Upper lobe of right lung (tissue), 1 donor: Measurements from ENCODE around the gene KLF3. TPM values are rescaled to one million over a fixed set of nuclear protein-coding genes. Genes with fewer than 3 reads are reported as not detected.
A peak's percentile ranks its signal among the peaks of the same experiment; 100 is the strongest.

Experiments used
- ATAC-seq: fragments of 200-7000 bp; cut with Tn5 transposase; one replicate; pipeline ENCODE4 v1.9.1; 2020; ENCODE audit warnings: mild to moderate bottlenecking, moderate library complexity
- DNase-seq: peaks from one replicate; pipeline ENCODE4 v3.0.0-alpha.2; 2020
- H3K27ac ChIP-seq: fragments of 200-600 bp; one replicate; pipeline ENCODE4 v1.8.0; 2022
- H3K27me3 ChIP-seq: fragments of 200-600 bp; one replicate; pipeline ENCODE4 v1.8.0; 2022; ENCODE audit warnings: mild to moderate bottlenecking
- H3K36me3 ChIP-seq: fragments of 200-600 bp; one replicate; pipeline ENCODE4 v1.8.0; 2022
- H3K4me1 ChIP-seq: fragments of 200-600 bp; one replicate; pipeline ENCODE4 v1.8.0; 2022
- H3K4me3 ChIP-seq: fragments of 200-600 bp; one replicate; pipeline ENCODE4 v1.8.0; 2022; ENCODE audit warnings: mild to moderate bottlenecking
- H3K9me3 ChIP-seq: fragments of 200-600 bp; one replicate; pipeline ENCODE4 v1.8.0; 2022
- CTCF ChIP-seq: fragments of 200-600 bp; IDR thresholded peaks from one replicate; pipeline ENCODE4 v1.8.0; 2022; ENCODE audit warnings: antibody characterized with exemption
- intact Hi-C: fragments of 100-400 bp; cut with DNase I; formaldehyde crosslinking; loops from one replicate; pipeline ENCODE4 v1.11.0; 2022
- total RNA-seq: library from RNA; stranded (reverse); fragmentation: NEBNext Ultra II Directional; extraction: Animal tissue kit (Norgen Biotek cat#: 25700); gene quantifications from one replicate; pipeline ENCODE4 v1.2.1, GENCODE V29; 2021
- donor health status: DM: no; HTN: yes; CAD: no; lungs with severe emphysema.

The KLF3 gene
- total RNA-seq, 1 donor from 2014 or later: 70.6 TPM

GRCh38 chr4:38675146-38676121 lies 11.4 kb downstream of the KLF3 start:
- Histone ChIP-seq H3K27me3 (no peaks in the 10 kb centered on the region), H3K27ac (peak overlapping the region; percentile 85), H3K4me3 (no peak overlapping the region), H3K4me1 (peaks cover 78% of the 10 kb centered on the region), H3K36me3 (peaks cover 3% of the 10 kb centered on the region), H3K9me3 (no peaks in the 10 kb centered on the region)
- intact Hi-C loops: loop anchor here (5.0 kb wide), 2 partner anchors 353 to 498 kb away; no protein-coding TSS in a partner anchor
- peak; percentile 64 for ATAC-seq
- DNase-seq: no peak
- TF ChIP-seq CTCF: peak; percentile 95

- DNase-seq (no peak), ATAC-seq (no peak)
- intact Hi-C loops: loop anchor here (5.0 kb wide), 2 partner anchors 355 to 500 kb away; no protein-coding TSS in a partner anchor
- Histone ChIP-seq H3K9me3 (no peaks in the 10 kb centered on the region), H3K36me3 (peaks cover 19% of the 10 kb centered on the region), H3K4me3 (no peak overlapping the region), H3K4me1 (peaks cover 62% of the 10 kb centered on the region), H3K27ac (no peak overlapping the region), H3K27me3 (no peaks in the 10 kb centered on the region)
- no peak for TF ChIP-seq CTCF
Measured at GRCh38 chr4:38676986-38677385, 13.0 kb downstream of the KLF3 start.

GRCh38 chr4:38677441-38677840 lies 13.4 kb downstream of the KLF3 start:
- H3K27me3 ChIP-seq: no peaks in the 10 kb centered on the region
- ATAC-seq: no peak
- H3K9me3 ChIP-seq: no peaks in the 10 kb centered on the region
- H3K27ac ChIP-seq: no peak overlapping the region
- no peak overlapping the region for H3K4me3 ChIP-seq
- DNase-seq: no peak
- H3K36me3 ChIP-seq: peaks cover 22% of the 10 kb centered on the region
- H3K4me1 ChIP-seq: peaks cover 58% of the 10 kb centered on the region
- intact Hi-C loops: loop anchor here (5.0 kb wide), 2 partner anchors 355 to 500 kb away; no protein-coding TSS in a partner anchor
- TF ChIP-seq CTCF: no peak

GRCh38 chr4:38678078-38678477 lies 14.1 kb downstream of the KLF3 start:
- H3K4me1 ChIP-seq: peaks cover 52% of the 10 kb centered on the region
- H3K27ac ChIP-seq: no peak overlapping the region
- H3K27me3 ChIP-seq: no peaks in the 10 kb centered on the region
- H3K9me3 ChIP-seq: no peaks in the 10 kb centered on the region
- intact Hi-C loops: loop anchor here (5.0 kb wide), 2 partner anchors 356 to 501 kb away; no protein-coding TSS in a partner anchor
- no peak overlapping the region for H3K4me3 ChIP-seq
- DNase-seq (no peak), ATAC-seq (no peak)
- TF ChIP-seq CTCF: no peak
- peaks cover 28% of the 10 kb centered on the region for H3K36me3 ChIP-seq

- Histone ChIP-seq H3K36me3 (peaks cover 36% of the 10 kb centered on the region), H3K4me3 (no peak overlapping the region), H3K27me3 (no peaks in the 10 kb centered on the region), H3K27ac (no peak overlapping the region), H3K4me1 (peaks cover 41% of the 10 kb centered on the region), H3K9me3 (no peaks in the 10 kb centered on the region)
- intact Hi-C loops: loop anchor here (5.0 kb wide), 2 partner anchors 358 to 503 kb away; no protein-coding TSS in a partner anchor
- TF ChIP-seq CTCF: no peak
- DNase-seq (no peak), ATAC-seq (no peak)
Measured at GRCh38 chr4:38679921-38680320, 15.9 kb downstream of the KLF3 start.
